GM12872 (cell line): ENCODE data around the gene HESX1.

Source experiments
- TF ChIP-seq, protein P1 (sequence below): IDR thresholded peaks from 3 replicates; pipeline ENCODE4 v1.5.1; 2011; ENCODE audit warnings: low read depth, mild to moderate bottlenecking, low read length, moderate library complexity; ENCODE audit not compliant: insufficient read depth

Gene HESX1

DNA sequence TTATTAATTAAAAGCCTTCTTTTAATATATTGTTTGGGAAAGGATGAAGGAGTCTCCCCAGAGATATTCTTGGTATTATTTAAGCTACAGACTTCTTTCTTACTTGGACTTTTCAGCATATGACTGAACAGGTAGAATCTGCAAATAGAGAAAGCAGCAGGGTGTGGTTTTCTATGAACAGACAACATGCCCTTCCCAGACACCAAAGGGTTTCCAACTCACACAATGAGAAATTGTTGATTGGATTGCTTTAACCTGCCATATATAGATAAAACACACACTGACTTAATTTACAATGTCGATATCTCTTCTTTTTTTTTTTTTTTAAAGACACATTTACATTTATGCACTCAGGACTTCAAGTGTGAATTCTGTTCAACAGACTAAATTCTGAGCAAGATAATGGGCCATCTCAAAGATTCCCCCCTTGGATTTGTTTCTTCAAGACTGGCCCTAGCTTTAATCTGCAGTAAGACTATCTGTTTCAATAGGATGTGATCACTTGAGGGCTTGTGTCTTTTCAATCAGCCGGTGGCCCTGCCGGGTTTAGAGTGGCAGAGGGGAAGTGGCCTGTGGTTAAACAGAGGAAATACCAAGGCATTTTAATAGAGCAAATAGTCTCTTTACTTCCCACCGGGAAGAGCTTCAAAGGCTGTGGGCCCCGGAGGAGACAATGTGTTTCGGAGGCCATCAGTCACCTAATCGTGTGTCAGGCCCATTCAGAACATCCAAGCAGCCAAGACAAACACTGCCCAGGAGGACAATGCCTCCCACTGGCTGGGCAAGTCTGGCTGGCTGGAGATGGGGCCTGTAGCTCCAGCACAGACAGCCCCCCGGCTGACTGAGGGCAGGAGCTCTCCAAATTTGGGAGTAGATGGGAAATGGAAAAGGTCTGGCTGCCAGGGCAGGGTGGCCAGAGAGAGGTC is 40.7 kb downstream of the HESX1 start:
- TF ChIP-seq, protein P1, sequence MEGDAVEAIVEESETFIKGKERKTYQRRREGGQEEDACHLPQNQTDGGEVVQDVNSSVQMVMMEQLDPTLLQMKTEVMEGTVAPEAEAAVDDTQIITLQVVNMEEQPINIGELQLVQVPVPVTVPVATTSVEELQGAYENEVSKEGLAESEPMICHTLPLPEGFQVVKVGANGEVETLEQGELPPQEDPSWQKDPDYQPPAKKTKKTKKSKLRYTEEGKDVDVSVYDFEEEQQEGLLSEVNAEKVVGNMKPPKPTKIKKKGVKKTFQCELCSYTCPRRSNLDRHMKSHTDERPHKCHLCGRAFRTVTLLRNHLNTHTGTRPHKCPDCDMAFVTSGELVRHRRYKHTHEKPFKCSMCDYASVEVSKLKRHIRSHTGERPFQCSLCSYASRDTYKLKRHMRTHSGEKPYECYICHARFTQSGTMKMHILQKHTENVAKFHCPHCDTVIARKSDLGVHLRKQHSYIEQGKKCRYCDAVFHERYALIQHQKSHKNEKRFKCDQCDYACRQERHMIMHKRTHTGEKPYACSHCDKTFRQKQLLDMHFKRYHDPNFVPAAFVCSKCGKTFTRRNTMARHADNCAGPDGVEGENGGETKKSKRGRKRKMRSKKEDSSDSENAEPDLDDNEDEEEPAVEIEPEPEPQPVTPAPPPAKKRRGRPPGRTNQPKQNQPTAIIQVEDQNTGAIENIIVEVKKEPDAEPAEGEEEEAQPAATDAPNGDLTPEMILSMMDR = no peak

DNA sequence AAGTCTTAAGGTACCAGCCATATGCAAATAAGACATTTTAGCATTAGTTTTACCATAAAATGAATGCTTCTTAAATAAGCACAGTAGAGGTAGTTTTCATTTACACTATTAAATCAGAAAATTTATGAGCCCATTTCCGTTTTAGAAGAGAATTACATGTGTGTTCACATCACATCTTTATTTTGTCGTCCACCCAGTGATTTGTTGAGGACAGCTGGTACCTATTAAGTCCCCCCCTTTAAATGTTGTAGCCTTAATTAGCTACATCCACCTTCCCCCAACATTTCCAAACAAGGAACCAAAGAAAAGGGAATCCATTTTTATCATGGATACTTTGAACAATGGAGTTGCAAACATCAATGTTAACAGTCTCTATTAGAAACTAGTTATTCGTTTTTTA is 41.5 kb downstream of the HESX1 start:
- TF ChIP-seq, protein P1 = no peak

DNA sequence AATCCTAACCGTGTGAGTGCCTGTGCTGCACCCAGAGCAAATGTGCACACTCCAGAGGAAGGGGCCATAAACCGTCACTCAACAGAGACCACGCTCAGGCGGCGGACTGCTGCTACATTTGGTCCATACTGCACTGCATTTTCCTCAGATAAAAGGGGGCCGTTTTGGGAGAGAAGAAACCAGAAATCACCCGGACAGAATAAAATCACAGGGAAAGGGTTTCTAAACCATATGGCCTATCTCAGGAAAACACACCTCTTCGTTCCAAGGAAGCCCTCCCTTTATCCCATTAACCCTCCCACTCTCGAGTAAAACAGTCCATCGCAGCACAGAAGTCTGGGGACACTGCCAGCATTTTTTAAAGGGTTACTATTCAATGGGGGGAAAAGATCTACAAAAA is 42.2 kb downstream of the HESX1 start:
- TF ChIP-seq, protein P1 = no peak

DNA sequence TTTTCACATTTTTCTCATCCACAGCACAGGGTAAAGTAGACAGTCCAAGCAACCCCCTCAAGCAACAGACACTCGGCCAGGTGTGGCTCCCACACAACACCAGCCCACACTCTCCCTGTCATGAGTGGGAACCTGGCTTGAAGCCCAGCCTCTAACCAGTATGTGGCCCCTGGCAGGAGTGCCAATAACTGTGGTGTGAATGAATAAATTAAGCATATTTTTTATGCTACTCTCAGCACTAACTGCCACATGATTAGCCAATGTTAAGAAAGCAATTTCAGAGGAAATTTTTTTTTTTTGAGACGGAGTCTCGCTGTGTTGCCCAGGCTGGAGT is 44.5 kb downstream of the HESX1 start:
- TF ChIP-seq, protein P1 = no peak

DNA sequence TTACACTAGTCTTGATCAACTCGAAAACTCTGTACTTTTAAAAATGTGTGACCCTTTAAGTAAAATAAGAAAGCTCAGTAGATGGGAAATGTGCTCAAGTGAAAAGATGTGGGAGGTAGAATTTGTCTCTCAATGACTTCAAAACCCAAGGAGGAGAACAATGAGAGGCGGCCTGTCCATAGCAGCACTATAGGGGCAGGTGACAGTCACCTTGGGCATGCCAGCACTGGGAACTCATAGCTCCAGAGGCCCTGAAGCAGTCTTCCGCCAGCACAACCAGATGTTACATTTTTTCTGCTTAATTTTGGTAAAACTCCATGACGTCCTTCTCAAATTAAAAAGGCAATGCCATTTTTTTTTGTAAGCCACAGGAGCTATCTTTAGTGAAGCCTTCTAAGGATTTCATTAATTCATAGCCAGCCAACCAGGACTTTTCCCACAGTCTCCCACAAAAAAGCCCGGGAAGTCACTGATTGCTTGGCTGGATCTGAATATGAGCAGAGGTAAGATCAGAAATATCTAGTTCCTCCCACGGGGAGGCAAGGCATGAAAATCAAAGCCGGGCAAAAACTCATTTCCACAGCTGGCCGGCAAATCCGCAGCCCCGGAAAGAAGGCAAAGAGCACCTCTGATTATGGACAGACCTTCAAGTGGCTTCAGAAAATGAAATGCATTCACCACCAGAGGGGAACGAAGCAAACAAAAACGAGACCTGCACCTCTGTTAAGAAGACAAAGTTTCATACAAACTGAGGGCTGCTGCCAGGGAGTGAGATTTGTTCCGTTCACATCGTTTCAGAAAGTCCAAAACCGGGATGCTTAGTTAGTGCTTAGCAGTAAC is 45.1 kb downstream of the HESX1 start:
- TF ChIP-seq, protein P1 = no peak

DNA sequence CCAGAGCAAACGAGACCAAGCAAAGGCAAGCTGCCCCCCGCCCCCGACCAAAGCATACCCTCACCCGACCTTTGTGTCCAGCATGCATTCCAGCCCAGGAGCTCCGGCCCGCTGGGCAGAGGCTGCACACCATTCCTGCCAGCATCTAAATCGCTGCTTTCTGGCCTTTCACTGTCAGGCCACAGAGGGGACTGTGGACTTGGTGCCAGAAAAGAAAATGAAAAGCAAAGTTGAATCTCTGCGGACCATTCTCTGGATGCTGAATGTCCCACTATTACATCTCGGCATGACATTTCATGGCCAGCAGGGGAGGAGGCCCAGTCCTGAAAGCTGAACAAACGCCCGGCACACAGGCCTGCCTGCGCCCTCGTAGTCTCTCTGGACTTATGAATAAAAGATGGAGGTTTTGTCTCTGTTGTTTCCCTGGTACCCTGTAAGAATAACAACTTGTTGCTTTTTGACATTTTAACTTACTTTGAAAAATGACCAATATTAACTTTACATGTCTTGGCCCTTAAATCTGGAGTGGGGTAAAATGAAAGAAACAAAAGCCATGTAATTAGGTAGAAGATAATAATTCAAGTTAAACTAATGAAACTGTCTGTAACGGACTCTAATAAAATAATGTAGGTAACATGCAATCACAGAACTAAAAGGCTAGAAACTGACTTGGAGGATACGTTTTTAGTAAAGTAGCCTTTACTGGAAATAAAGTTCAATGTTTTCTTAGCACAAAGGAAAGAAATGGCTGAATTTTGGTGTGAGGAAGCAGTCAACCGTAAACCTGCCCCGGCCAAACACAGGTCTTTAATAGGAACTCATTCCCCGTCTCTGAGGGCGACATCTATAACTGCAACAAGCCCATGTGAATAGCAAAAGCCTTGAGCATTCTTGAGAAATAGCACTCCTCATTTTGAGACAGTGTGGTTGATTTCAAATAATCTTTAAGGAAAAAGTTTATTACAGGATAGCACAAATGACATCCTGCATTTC is 47.3 kb downstream of the HESX1 start:
- TF ChIP-seq, protein P1 = no peak
